22Rv1 (cell line): ENCODE data around the gene CAMK1D.

Source experiments
- H3K27ac ChIP-seq: fragments of 450-650 bp; 2 replicates; pipeline ENCODE4 v1.5.1; 2017
- ZFX ChIP-seq: fragments of 450-650 bp; IDR thresholded peaks from 2 replicates; pipeline ENCODE4 v1.6.1; 2017; ENCODE audit warnings: antibody characterized with exemption, borderline replicate concordance
- TF ChIP-seq, protein P1 (sequence below): fragments of 450-650 bp; IDR thresholded peaks from 2 replicates; pipeline ENCODE4 v1.5.1; 2017; ENCODE audit warnings: mild to moderate bottlenecking

Gene CAMK1D

DNA sequence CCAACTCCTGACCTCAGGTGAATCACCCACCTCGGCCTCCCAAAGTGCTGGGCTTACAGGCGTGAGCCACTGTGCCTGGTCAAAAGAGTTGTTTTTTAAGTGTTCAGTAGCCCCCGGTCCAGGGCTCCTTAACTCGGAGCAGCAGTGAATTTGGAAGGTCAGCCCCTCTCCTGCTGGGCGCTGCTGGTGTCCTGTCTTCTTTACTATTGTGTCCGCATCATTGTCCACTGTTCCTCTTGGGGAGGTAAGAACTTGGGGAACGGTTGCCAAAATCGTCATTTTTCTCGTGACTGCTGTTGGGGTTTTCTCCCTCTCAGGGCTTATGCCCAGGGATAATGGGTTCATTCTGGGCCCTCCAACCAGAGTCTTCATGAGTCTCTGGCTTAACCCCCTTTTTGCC is 46.7 kb downstream of the CAMK1D start:
- H3K27ac ChIP-seq = no peak overlapping the region
- TF ChIP-seq, protein P1, sequence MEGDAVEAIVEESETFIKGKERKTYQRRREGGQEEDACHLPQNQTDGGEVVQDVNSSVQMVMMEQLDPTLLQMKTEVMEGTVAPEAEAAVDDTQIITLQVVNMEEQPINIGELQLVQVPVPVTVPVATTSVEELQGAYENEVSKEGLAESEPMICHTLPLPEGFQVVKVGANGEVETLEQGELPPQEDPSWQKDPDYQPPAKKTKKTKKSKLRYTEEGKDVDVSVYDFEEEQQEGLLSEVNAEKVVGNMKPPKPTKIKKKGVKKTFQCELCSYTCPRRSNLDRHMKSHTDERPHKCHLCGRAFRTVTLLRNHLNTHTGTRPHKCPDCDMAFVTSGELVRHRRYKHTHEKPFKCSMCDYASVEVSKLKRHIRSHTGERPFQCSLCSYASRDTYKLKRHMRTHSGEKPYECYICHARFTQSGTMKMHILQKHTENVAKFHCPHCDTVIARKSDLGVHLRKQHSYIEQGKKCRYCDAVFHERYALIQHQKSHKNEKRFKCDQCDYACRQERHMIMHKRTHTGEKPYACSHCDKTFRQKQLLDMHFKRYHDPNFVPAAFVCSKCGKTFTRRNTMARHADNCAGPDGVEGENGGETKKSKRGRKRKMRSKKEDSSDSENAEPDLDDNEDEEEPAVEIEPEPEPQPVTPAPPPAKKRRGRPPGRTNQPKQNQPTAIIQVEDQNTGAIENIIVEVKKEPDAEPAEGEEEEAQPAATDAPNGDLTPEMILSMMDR = no peak
- TF ChIP-seq ZFX = no peak

DNA sequence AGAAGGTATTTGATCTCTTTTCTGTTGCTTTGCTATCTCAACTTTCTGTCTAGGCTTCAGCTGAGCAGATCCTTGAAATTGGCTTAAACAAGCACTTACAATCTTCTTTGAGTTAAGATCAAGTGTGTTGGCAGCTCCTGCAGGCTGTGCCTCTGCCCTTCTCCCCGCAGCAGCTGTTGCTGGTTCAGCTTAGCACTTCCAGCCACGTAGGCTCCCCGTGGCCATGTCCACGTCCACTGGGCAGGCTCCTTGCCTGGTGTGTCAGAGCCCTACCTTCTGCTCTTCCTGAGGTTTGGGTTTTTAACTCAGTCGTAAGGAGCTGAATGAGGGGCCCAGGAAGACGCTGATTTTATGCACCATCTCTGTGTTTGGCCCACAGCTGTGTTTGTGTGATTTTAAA is 47.2 kb downstream of the CAMK1D start:
- H3K27ac ChIP-seq = no peak overlapping the region
- TF ChIP-seq, protein P1 = no peak
- no peak for TF ChIP-seq ZFX

DNA sequence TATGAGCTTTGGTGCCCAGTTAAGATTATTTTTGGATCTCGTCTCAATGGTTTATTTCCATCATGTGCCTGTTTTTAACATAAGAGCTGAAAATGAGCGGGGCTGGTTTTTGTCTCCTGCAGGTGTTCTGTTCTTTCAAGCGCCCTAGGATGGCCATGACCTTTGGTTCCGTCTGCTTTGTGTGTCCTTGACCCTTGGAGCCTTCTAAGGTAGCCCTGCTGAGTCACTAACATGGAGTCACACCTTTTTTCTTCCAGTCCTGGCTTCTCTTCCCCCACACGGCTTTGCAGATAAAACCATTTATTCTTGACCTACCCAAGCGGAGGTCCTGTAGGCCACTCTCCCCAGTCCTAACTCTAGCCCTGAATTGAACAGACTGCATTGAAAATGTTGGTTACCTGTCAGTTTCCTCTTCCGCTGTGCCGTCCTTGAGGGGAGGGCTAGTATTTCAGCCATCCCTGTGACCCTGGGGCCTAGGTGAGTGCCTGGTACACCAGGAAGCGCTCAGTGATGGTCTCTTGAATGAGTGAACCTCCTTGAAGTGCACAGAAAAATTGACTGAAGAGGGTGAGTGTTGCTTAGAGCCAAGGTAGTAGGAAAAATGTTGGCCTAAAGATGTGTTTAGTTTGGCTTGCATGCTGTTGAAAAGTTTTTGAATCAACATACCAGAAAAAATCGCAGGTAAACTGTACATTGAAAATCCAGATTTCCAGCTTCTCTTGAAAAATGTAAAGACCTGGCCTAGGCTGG is 48.0 kb downstream of the CAMK1D start:
- H3K27ac ChIP-seq = no peak overlapping the region

DNA sequence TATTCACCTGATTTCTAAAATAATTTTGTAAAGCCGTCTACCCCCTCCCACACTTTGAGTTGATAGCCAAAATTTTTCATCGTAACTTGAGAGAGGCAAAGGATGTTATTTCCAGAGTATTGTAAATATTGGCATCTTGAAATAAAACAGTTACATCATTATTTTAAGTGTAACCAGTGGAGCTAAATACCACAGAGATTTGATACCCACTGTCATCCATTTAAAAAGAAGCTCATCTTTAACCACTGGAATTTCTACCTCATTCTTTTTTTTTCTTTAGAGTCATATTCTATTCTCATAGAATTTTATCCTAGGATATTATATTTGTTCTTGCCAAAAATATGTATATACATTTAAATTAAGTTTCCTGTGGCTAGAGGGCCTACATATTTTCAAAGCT is 48.6 kb downstream of the CAMK1D start:
- H3K27ac ChIP-seq = no peak overlapping the region
- TF ChIP-seq, protein P1 = no peak
- no peak for TF ChIP-seq ZFX

More for the DNA sequence above, 48.0 kb downstream of the CAMK1D start:
- no peak for TF ChIP-seq ZFX
- TF ChIP-seq, protein P1 = no peak

DNA sequence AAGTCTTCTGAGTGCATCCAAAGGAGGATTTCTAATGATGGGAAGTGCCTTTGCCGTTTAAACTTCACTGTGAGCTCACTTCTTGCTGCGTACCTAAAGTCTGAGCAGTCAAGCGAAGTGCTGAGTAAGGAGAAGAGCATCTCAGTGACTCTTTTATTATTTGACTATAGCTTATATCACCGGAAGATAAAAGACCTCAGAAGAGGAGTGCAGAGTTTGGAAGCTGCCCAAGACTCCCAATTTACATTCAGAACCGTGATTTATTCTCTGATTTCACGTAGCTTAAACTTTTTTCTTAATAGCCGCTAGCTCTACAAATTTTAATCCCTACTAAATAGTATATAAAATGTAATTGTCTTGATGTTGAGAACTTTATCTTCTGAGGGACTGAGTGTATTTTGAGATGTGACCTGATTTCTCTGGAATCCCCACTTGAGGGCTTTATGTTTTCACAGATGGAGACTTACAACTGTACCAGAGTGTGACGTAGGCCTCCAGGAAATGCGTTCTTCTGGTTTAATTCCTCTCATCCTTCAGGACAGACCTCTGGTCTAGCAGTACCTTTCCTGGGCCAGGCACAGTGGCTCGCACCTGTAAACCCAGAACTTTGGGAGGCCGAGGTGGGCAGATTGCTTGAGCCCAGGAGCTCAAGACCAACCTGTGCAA is 51.1 kb downstream of the CAMK1D start:
- TF ChIP-seq, protein P1 = no peak
- no peak for TF ChIP-seq ZFX

DNA sequence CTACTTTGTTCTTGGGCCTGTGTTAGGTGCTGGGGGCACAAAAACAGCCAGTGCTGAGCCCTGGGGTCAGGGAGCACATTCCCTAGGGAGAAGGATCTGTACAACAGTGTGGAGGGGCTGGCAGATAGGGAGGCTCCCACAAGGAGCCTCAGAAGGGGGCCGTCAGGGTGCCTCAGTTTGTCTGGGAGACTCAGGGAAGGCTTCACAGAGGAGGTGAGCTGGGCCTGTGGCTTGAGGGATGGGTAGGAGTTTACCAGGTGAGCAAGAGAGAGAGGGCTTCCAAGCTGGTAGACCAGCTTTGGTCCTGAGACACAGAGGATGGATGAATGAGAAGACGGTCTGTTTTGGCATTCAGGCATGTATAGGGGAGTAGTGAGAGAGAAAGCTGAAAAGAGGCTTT is 52.1 kb downstream of the CAMK1D start:
- no peak for TF ChIP-seq ZFX
- no peak overlapping the region for H3K27ac ChIP-seq

More for the DNA sequence above, 51.1 kb downstream of the CAMK1D start:
- no peak overlapping the region for H3K27ac ChIP-seq

DNA sequence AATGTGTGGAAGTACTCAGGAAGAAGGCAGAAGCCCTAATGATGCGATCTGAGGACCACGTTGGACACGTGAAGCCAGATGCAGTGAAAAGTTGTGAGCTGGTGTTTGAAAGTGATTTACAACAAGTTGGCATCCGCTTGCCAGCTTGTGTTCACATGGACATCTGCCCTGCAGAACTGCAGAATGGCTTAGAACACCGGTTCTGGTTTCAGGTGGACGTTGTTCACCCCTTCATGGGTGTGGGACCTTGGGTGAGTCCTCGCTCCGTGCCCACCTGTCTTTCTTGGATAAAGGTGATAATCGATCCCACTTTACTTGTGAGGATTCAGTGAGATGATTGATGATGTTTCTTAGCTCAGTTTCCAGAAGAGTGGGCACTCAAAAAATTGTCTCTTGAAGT is 53.8 kb downstream of the CAMK1D start:
- TF ChIP-seq, protein P1 = no peak
- no peak for TF ChIP-seq ZFX
- H3K27ac ChIP-seq = no peak overlapping the region
